GM19023 (cell line): ENCODE data around the gene SLC6A6.
A peak's percentile ranks its signal among the peaks of the same experiment; 100 is the strongest.

ENCODE experiments used
- ATAC-seq: cut with Tn5 transposase; IDR thresholded peaks from one replicate; pipeline ENCODE4 v1.9.1; 2021; ENCODE audit warnings: mild to moderate bottlenecking, moderate library complexity; ENCODE audit not compliant: unreplicated experiment

Gene SLC6A6

DNA sequence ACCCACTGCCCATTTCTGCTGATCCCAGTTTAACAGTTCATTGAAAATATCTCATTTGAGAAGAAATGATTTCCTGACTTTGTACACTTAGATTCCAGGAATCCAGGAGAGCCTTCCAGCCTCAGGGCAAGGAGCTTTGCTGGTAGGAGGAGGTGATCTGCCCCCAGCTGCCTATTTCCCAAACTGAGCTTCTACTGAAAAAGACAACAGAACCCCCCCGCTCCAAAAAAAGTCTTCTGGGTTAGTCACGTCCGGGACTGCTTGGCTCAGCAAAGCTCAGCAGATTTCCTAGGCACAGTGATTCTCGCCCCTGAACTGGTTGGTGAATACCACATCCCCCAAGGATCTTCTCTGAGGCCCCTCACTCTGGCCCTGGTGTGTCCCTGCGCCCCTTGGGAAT is 13.1 kb downstream of the SLC6A6 start:
- ATAC-seq, result no peak

DNA sequence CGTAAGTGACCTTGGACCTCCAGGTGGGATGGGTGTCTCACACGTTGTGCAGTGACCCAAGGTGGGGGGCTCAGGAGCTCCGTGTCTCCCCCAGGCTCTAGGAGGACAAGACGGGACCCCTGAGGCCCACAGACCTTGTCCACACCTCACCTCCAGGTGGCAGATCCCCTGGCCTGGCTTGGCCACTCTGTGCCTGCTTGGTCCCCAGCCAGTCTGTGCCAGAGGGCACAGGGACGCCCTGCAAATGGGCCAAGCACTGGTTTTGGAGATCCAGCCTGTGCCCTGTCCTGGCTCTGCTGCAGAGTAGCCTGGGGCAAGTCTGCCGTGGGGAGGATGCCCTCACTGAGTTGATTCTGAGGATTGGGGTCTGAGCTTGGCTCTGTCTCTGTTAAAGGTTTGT is 14.0 kb downstream of the SLC6A6 start:
- no peak for ATAC-seq

DNA sequence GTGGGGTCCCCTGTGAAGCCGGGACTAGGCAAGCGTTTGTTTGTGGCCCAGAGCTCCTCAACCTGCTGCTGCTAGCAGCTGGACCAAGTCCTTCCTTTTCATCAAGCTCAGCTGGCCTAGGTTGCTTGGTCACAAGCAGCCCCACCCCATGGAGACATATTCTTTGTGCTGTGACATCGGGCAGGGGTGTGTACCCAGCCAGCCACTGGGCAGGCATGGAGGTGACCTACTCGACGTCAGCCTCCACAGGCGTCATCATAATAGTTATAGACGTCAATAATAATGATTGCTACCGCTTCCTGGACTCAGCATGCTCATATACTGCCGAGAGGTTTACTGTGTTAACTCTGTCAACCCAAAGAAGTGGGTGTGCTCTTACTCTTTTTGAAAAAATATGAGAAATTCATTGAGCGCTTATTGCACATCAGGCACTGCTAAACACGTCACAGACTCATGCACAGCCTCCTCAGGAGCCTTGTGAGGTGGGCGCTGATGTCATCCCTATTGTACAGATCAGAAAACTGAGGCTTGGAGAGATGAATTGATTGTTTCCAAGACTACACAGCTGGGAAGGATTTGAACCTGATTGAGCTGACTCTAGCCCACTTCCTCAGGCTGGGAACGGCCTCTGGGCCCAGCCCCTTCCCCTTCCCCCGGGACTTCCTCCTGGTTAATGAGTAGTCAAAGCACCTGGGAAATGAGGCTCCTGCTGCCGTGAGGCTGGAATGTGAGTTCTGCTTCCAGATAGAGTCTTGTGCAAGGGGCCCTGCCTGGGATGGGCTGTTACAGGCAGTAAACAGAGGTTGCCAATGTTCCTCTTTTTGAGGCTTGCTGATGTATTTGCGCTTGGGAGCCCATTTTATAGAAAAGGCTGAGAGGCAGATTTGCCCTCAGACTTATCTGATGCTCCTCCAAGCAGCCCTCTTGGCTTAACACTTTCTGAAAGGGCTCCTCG is 16.2 kb downstream of the SLC6A6 start:
- no peak for ATAC-seq

DNA sequence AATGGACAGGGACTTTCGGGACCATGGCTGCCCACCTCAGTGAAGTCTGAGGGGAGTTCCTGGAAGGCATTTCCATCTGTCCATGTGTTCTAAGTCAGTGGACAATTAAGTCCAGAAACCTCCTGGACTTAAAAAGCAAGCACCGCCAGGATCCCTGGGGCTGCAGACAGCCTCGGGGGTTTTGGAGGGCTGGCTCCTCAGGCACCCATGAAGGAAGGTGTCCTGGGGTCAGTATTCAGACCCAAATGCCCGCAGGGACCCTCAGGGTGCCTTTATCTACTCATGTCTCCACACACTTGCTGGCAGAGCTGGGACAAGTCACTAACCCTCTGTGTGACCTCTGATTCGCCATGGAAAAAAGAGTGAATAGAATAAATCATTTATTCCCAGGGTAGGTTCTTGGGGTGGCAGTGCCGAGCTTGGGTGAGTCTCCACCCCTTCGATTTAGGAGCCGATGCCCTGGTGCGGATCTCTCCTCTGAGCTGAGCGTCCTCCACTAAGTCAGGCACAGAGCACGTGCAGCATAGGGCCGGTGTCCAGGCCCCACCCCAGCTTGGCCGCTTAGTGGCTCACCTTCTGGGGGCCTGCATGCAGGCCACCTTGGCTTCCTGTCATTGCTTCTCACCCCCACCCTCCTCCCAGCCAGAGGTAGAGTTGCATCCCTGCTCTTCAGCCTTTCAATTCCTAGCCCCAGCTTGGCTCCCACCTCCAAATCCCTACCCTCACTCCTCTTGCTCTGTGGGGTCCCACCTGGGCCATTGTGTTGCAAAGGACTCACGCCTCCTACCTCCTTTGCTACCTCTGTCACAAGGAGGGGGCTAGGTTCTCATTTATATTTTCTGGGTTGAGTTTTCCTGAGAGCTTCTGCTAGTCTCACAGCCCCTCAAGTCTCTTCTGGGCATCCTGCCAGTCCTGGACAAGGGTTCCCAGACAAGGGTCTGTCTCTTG is 19.9 kb downstream of the SLC6A6 start:
- no peak for ATAC-seq

DNA sequence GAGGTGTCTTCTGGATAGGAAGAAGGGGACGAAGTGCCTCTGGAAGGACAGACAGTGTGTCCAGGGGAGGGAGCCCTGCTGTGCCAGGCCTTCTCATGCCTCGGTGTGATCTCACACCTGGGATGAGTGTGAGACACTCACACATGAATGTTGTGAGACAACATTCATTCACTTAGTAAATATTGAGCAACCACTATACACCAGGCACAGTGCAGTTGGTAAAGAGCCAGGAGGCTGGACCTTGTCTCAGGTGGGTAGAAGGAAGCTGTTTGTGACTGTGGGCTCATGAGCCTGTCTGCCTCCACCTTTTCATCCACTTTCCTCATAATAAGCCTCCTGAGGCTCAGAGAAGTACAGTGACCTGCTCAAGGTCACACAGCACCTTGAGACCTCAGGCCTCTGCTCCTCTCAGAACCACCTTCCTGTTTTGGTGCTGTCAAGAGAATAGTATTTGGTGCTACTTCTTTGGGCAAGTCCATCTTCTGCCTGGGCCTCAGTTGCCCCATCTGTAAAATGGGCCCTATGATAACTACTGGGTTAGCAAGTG is 20.9 kb downstream of the SLC6A6 start:
- ATAC-seq, result no peak

GRCh38 chr3:14423963-14424362 is 21.6 kb downstream of the SLC6A6 start:
- ATAC-seq, result no peak

DNA sequence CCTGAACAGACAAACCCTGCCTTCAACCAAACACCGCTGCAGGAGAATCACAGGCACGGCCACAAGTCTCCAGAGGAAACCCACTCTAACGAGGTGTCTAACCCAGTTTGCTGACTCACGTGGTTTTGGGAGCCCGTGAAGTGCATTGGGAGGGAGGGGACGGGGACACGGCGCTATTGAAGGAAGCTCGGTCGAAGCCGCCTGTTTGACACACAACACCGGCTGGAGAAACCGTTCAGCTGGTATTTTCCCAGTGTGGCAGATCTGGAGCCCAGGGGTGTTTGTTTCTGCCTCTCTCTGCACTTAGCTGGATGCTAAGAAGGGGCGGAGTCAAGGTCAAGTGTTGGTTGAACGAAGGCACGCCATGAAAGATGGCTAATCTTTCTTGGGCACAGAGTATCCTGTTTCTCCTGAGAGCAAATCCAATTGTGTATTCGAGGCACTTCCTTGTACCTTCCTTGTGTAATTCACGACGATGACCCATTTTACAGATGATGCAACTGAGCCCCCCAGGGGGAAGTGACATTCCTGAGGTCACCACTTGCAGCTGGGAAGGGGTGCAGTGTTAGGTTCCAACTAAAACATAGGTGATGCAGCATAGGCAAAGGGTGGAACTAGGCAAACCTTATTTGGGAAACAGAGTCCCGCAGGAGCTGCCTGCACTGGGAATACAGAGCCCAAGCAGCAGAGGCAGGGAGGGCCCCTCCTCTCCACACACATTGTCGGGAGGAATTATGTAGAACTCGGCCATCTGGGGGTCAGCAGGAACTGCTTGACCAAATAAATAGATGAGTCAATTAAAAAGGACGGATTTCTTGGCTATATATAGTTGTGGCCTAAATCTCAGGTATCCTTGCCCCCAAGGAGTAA is 22.5 kb downstream of the SLC6A6 start:
- no peak for ATAC-seq

- ATAC-seq, result peak; percentile 53
These were observed 23.3 kb downstream of the SLC6A6 start for GRCh38 chr3:14425581-14426304.

DNA sequence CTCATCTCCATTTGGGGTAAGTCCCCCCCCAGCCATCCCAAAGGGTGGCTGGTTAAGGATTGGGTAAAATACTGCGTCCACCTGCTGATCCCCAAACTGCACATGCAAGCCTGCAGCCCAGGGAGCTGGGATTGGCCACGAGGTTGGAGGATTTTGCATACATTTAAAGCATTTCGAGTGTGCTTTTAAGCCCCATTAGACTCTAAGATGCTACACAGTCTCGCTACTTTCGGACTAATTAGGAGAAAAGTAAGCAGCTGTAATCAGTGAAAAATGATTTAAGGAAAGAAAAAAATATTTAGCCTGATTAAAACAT is 23.9 kb downstream of the SLC6A6 start:
- ATAC-seq, result no peak

DNA sequence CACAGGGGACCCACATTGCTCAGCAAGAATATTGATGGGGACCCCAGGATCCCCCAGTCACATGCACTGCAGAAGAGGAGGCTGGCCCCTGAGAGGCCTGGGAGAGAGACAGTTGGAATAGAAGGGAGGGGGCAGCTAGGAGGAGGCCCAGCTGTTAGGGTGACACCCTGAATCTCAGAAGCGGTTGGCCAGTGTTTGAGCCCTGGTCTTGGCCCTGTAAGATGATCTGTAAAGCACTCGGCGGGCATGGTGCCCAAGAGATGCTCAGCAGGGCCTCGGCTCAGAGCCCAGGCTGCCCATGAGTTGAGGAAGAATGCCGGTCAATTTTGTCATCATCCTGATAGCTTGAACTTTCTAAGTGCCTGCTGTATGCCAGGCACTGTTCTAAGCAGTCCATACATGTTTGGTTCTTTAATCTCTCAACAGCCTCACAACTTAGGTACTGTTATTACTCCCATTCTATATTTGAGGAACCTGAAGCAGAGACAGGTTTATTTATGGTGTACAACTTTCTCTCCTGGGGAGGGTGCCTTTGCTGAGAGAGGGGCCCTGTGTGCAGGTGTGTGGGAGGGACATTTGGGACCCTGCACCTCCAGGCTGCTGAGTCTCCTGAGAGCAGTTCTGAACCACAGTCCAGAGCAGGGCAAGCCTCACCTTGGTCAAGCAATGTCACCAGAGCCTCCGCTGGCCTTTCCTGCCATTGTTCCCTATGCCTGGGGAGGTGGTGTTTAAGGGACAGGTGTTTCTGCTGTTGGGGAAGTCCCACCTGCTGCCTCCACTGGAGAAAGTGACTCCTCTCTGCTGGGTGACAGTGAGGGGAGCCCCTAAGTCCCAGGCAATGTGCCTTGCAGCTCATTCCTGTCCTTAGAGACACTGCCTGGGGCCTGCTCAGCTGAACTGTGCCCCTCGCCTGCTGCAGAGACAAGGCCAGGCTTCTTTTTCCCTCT is 26.0 kb downstream of the SLC6A6 start:
- no peak for ATAC-seq

GRCh38 chr3:14429237-14429636 is 26.8 kb downstream of the SLC6A6 start:
- ATAC-seq, result no peak

DNA sequence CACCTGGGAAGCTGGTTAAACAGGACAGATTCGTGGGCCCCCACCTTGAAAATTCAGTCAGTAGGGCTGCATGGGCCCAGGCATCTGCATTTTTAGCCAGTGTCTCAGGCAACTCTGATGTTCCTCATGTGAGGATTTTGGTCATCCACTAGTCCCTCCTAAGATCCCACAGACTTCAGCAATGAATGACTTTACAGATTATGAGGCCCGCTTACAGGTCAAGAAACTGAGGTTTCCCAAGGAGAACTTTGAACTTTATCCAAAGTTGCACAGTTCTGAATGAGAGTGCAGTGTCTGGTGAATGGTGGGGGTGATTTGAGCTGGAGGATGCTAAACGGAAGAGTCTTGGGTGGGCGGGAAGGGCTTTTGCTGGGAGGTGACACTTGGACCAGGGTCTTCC is 27.2 kb downstream of the SLC6A6 start:
- ATAC-seq, result no peak

DNA sequence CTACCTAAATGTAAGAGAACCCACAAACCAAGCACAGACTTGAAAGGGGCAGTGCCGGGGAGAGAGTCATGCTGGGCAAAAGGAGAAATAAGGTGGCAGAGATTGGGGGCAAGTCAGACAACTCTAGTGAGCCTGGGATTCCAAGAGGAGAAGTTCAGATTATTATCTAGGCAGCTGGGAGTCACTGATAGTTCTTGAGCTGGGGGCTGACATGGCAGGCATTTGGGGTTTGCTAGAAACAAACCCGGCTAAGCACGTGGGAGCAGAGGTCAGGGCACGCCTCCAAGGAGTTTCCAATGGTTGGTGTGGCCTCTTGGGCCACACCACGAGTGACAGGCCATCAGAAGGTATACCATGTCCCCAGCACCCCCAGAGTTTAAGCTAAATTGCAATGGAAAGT is 27.6 kb downstream of the SLC6A6 start:
- ATAC-seq, result no peak

GRCh38 chr3:14430706-14431451 is 28.5 kb downstream of the SLC6A6 start:
- ATAC-seq, result no peak

DNA sequence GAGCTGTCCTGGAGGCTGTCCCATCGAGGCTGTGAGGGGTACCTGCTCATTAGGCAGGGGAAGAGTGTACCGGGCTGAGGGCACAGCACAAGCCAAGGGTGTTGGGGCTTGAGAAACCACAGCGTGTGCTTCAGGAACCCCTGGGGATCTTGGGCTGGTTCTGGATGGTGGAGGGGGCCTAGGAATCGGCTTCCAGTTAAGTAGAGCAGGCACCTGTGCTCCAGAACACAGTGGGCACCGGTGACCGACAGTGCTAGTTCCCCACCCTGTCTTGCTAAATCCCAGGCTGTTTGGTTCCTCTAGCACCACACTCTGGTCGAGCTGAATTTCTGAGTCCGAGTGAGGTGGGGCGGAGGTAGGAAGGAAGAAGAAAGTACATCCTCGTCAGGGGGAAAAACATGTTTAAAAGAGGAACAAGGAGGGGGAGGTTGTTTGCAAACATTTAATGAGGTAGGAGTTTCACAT is 29.1 kb downstream of the SLC6A6 start:
- ATAC-seq, result peak; percentile 31

DNA sequence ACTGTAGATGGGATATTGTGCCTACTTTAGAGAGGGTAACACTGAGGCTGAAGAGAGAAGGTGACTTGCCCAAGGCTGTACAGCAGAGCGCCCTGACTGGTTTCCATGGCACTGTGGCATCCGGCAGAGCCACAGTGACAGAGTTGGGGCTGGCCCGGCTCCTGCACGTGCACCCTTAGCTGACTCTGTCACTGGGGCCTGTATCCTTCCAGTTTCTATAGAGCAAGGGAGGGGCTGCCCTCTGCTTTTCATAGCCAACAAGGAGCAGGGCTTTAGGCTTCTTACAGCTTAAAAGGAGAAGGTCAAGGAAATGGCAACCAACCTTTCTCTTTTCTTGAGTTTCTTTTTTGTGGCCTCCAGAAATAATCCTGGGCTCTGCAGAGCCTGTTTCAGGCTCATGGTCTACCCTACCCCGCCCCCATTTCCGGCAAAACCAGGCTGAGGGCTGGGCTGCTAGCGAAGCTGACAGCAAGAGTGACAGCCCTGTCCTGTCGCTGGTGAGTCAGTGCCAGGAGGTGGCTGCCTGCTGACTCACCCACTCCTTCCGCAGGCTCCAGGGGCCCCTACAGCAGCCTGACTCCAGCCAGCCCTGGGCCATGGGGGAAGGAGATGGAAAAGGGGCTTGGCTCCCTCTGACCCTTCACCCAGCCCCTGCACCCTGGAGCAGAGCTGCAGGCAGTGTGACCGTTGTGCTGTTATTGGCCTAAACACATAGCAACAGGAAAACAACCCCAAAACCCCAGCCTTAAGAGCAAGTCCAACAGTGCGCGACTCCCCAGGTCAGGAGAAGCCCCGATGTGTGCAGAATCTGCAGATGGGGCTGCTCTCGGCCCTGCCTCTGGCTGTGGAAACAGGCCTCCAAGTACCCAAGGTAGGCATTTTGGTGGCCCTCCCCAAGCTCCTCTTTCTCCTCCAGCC is 29.8 kb downstream of the SLC6A6 start:
- peak; percentile 84 for ATAC-seq

- no peak for ATAC-seq
These were observed 30.7 kb downstream of the SLC6A6 start for GRCh38 chr3:14433106-14433505.
